Mesothelial cell of epicardium (in vitro differentiated cells): Measurements from ENCODE around the gene LDHAL6B. TPM values are rescaled to one million over a fixed set of nuclear protein-coding genes. Genes with fewer than 3 reads are reported as not detected.

Experiments used
- DNase-seq, 2 experiments: peaks; one replicate each; pipeline ENCODE4 v3.0.0; 2021; ENCODE audit warnings: low spot score in 2 of 2; ENCODE audit not compliant: unreplicated experiment in 2 of 2
- H3K27ac Mint-ChIP-seq: 2 replicates; pipeline ENCODE4 v1.8.0; 2021; ENCODE audit warnings: mixed read lengths
- H3K27me3 Mint-ChIP-seq: 2 replicates; pipeline ENCODE4 v1.8.0; 2021; ENCODE audit warnings: low read depth, mixed read lengths
- H3K36me3 Mint-ChIP-seq: 2 replicates; pipeline ENCODE4 v1.8.0; 2021; ENCODE audit warnings: mixed read lengths
- H3K4me1 Mint-ChIP-seq: 2 replicates; pipeline ENCODE4 v1.8.0; 2021; ENCODE audit warnings: mixed read lengths
- H3K4me3 Mint-ChIP-seq: 2 replicates; pipeline ENCODE4 v1.8.0; 2021; ENCODE audit warnings: mild to moderate bottlenecking, moderate library complexity, mixed read lengths
- H3K9me3 Mint-ChIP-seq: 2 replicates; pipeline ENCODE4 v1.8.0; 2021; ENCODE audit warnings: mixed read lengths
- microRNA-seq: library from miRNA; unstranded; fragments of <30 nt; microRNA quantifications from one replicate; pipeline ENCODE4 v1.2.0, GENCODE V29; 2021; ENCODE audit warnings: inconsistent platforms, mixed read lengths
- total RNA-seq: library from RNA; stranded (reverse); gene quantifications from 3 replicates; pipeline ENCODE4 v1.2.1, GENCODE V29; 2021
- TF ChIP-seq, protein P1 (sequence below): fragments of 200-600 bp; sonication (generic); IDR thresholded peaks from one replicate; pipeline ENCODE4 v1.5.0; 2021; ENCODE audit warnings: antibody characterized with exemption; ENCODE audit not compliant: unreplicated experiment

Gene LDHAL6B
- total RNA-seq, 1 donor from 2014 or later: not detected

DNA sequence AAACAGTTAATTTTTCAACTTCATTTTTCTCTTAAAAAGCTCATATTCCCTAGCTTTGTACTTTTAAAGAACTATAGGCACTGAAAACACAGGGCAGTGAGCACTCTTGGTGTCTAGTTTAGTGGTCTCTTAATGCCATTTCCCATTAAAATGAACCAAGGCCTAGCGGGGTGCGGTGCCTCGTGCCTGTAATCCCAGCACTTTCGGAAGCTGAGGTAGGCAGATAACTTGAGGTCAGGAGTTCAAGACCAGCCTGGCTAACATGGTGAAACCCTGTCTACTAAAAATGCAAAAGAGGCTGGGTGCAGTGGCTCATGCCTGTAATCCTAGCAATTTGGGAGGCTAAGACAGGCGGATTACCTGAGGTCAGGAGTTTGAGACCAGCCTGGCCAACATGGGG is 45.5 kb downstream of the LDHAL6B start:
- Mint-ChIP-seq H3K36me3 (no peaks in the 10 kb centered on the region), H3K9me3 (no peaks in the 10 kb centered on the region), H3K27me3 (no peaks in the 10 kb centered on the region), H3K4me3 (no peak overlapping the region), H3K4me1 (no peaks in the 10 kb centered on the region), H3K27ac (no peak overlapping the region)
- TF ChIP-seq, protein P1, sequence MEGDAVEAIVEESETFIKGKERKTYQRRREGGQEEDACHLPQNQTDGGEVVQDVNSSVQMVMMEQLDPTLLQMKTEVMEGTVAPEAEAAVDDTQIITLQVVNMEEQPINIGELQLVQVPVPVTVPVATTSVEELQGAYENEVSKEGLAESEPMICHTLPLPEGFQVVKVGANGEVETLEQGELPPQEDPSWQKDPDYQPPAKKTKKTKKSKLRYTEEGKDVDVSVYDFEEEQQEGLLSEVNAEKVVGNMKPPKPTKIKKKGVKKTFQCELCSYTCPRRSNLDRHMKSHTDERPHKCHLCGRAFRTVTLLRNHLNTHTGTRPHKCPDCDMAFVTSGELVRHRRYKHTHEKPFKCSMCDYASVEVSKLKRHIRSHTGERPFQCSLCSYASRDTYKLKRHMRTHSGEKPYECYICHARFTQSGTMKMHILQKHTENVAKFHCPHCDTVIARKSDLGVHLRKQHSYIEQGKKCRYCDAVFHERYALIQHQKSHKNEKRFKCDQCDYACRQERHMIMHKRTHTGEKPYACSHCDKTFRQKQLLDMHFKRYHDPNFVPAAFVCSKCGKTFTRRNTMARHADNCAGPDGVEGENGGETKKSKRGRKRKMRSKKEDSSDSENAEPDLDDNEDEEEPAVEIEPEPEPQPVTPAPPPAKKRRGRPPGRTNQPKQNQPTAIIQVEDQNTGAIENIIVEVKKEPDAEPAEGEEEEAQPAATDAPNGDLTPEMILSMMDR: no peak
- DNase-seq: no peak

DNA sequence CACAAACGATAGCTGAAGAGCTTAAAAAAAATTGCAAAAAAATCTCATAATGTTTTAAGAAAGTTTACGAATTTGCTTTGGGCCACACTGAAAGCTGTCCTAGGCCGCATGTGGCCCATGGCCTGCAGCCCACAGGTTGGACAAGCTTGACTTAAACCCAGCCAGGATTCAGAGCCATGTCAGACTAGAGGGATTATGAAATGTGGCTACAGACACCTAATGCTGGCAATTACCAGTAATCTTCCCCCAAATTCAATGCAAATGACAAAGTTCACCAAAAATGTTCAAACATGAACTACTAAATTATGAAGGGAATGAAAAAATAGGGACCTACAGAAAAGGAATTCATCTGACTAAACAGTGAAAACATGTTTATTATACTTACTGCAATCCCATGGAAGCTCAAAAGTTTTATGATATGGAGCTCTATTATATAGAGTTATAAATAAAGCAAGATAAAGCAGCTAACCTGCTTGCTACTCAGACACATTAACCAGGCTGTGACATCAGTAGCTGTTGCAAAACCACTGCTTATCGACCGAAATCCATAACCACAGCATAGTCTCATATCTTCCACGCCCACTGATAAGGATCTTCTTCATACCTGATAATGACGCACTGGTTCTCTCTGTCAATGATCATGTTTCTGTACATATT is 49.2 kb downstream of the LDHAL6B start:
- no peaks in the 10 kb centered on the region for H3K4me1 Mint-ChIP-seq
- TF ChIP-seq, protein P1: no peak
- H3K4me3 Mint-ChIP-seq: no peak overlapping the region
- H3K27me3 Mint-ChIP-seq: no peaks in the 10 kb centered on the region
- H3K36me3 Mint-ChIP-seq: no peaks in the 10 kb centered on the region
- H3K27ac Mint-ChIP-seq: no peak overlapping the region
- no peaks in the 10 kb centered on the region for H3K9me3 Mint-ChIP-seq
- no peak for DNase-seq

DNA sequence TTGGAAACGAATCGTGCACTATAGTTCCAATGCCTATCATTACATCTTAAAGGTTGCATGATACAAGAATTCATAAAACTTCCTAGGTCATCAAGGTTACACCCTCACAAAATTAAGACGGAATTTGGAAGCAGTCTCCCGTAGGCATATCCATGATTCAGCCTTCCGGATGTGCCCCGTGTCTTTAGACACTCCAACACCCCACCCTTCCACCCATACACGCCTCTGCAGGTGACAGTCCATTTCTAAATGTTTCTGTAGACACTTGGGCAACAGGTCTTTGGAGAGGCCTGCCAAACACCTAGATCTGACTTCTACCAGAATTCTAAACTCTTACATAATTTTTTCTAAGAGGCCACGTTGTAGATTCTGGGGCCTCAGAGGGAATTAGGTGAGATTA is 49.8 kb downstream of the LDHAL6B start:
- TF ChIP-seq, protein P1: no peak
- DNase-seq: no peak
- Mint-ChIP-seq H3K27ac (no peak overlapping the region), H3K27me3 (no peaks in the 10 kb centered on the region), H3K36me3 (no peaks in the 10 kb centered on the region), H3K4me3 (no peak overlapping the region), H3K4me1 (peaks cover 3% of the 10 kb centered on the region), H3K9me3 (no peaks in the 10 kb centered on the region)

DNA sequence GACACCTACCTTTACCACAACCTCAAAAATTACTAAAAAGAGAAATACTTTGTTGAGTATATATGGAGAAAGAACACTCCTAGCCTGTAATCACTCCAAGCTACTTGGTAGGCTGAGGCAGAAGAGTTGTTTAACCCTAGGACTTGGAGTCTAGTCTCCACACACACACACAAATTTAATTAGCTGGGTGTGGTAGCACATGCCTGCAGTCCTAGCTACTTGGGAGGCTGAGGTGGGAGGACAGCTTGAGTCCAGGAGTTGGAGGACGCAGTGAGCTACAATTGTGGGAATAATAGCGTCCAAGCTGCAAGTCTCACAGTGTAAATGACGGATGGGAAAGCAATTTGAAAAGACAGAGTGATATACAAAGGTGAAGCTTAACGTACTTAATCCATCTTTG is 50.5 kb downstream of the LDHAL6B start:
- DNase-seq: no peak
- Mint-ChIP-seq H3K36me3 (no peaks in the 10 kb centered on the region), H3K27ac (no peak overlapping the region), H3K4me1 (peaks cover 4% of the 10 kb centered on the region), H3K27me3 (no peaks in the 10 kb centered on the region), H3K9me3 (no peaks in the 10 kb centered on the region), H3K4me3 (no peak overlapping the region)
- TF ChIP-seq, protein P1: no peak

Small RNA genes lying within 50 kb of the gene (microRNA-seq; reads per million reads assigned to microRNA genes)
- gene MIR2116: 1.8 reads per million

Other genes starting within 250 kb of the LDHAL6B start
- 41.4 to 43.0 TPM (median 42.0 TPM) in 3 replicates for gene RNF111, start 219.2 kb upstream of the LDHAL6B start, total RNA-seq
- 26.8 to 29.2 TPM (median 27.1 TPM) in 3 replicates for gene CCNB2, start 101.7 kb upstream of the LDHAL6B start, total RNA-seq
- 48.2 to 54.2 TPM (median 53.2 TPM) in 3 replicates for gene MYO1E, start 166.0 kb downstream of the LDHAL6B start, total RNA-seq
- gene FAM81A, start 231.3 kb downstream of the LDHAL6B start, total RNA-seq: 0.92 to 1.0 TPM (median 0.97 TPM) in 3 replicates